Suprapubic skin (tissue), 4 donors: ENCODE results near the gene KPTN. TPM values are rescaled to one million over a fixed set of nuclear protein-coding genes. Genes with fewer than 3 reads are reported as not detected.

Experiments used
- DNase-seq, 2 donors: peaks; one replicate each; pipeline ENCODE4 v3.0.0-alpha.2; 2019; ENCODE audit warnings: low spot score in 2 of 2
- H3K27ac ChIP-seq: fragments of 200-600 bp; sonication (generic); one replicate; pipeline ENCODE4 v1.5.1; 2019
- H3K27me3 ChIP-seq: fragments of 200-600 bp; sonication (generic); one replicate; pipeline ENCODE4 v1.5.1; 2019
- H3K36me3 ChIP-seq: fragments of 200-600 bp; sonication (generic); one replicate; pipeline ENCODE4 v1.5.1; 2019
- H3K4me1 ChIP-seq: fragments of 200-600 bp; sonication (generic); one replicate; pipeline ENCODE4 v1.5.1; 2019
- H3K4me3 ChIP-seq: fragments of 200-600 bp; sonication (generic); one replicate; pipeline ENCODE4 v1.5.1; 2019; ENCODE audit warnings: mild to moderate bottlenecking
- H3K9me3 ChIP-seq: fragments of 200-600 bp; sonication (generic); one replicate; pipeline ENCODE4 v1.5.1; 2019
- CTCF ChIP-seq, 2 donors: fragments of 200-600 bp in 1 of 2; fragments of 450-650 bp in 1 of 2; sonication (generic) in 1 of 2; IDR thresholded peaks; one replicate each; pipeline ENCODE4 v1.5.1; 2016 to 2019; ENCODE audit warnings: antibody characterized with exemption in 2 of 2, mild to moderate bottlenecking in 1 of 2, moderate library complexity in 1 of 2
- EP300 ChIP-seq: sonication (generic); formaldehyde crosslinking; IDR thresholded peaks from one replicate; pipeline ENCODE4 v1.6.1; 2017; ENCODE audit warnings: antibody characterized with exemption
- POLR2A ChIP-seq, 2 donors: fragments of 450-650 bp; IDR thresholded peaks; one replicate each; pipeline ENCODE4 v1.6.1; 2017; ENCODE audit warnings: antibody characterized with exemption in 2 of 2, mild to moderate bottlenecking in 2 of 2, moderate library complexity in 2 of 2
- POLR2AphosphoS5 ChIP-seq, 3 donors: sonication (generic); formaldehyde crosslinking; IDR thresholded peaks; one replicate each; pipeline ENCODE4 v1.6.1; 2017; ENCODE audit warnings: antibody characterized with exemption in 3 of 3
- WGBS: methylation state at CpG from one replicate; pipeline ENCODE4 v1.1.5; 2018; 5-methylcytosine and 5-hydroxymethylcytosine counted together
- total RNA-seq, 4 donors: library from RNA; depleted of rRNA; stranded (reverse); fragments of >200 nt; gene quantifications; one replicate each; pipeline ENCODE4 v1.1.0, GENCODE V29; 2016

Gene KPTN
- total RNA-seq, 4 donors from 2014 or later, result 4.3 to 16.3 (median 5.9) TPM

DNA sequence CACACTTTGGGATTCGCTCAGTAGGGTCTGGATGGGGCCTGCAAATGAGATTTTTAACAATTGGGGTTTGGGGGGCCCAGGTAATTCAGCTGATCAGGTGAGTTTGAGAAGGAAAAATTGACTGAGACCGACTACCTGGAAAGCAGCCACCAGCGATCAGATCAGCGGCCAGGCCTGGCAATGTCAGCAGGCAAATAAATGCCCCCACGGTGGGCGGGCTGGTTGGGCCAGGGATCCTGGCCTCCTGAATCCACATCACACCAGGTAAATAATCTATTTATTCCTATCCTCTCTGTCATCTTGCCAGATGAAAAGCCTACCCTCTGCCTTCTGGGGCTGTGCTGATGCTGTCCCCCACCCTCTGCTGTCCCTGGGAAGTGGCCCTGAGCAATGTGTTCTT is 21.5 kb upstream of the KPTN start:
- H3K9me3 ChIP-seq, result no peaks in the 10 kb centered on the region
- peaks cover 32% of the 10 kb centered on the region for H3K36me3 ChIP-seq
- H3K27ac ChIP-seq, result no peak overlapping the region
- TF ChIP-seq EP300 (no peak), POLR2A (IDR thresholded peaks at IDR 0.05) (no peak), POLR2AphosphoS5 (IDR thresholded peaks at IDR 0.05) (no peak), CTCF (IDR thresholded peaks at IDR 0.05) (no peak)
- no peaks in the 10 kb centered on the region for H3K27me3 ChIP-seq
- WGBS, result 98% methylated on average over 6 of the region's 6 CpGs
- no peak for DNase-seq
- no peak overlapping the region for H3K4me3 ChIP-seq
- peaks cover 60% of the 10 kb centered on the region for H3K4me1 ChIP-seq

- DNase-seq, result no peak
- Histone ChIP-seq H3K4me3 (no peak overlapping the region), H3K27me3 (no peaks in the 10 kb centered on the region), H3K27ac (no peak overlapping the region), H3K36me3 (peaks cover 48% of the 10 kb centered on the region), H3K9me3 (no peaks in the 10 kb centered on the region), H3K4me1 (peaks cover 54% of the 10 kb centered on the region)
- 96% methylated on average over 5 of the region's 5 CpGs for WGBS
- no peak for TF ChIP-seq POLR2AphosphoS5 (IDR thresholded peaks at IDR 0.05)
- no peak for TF ChIP-seq POLR2A (IDR thresholded peaks at IDR 0.05)
- TF ChIP-seq EP300, result no peak
- no peak for TF ChIP-seq CTCF (IDR thresholded peaks at IDR 0.05)
These were observed 19.8 kb upstream of the KPTN start for GRCh38 chr19:47503826-47504150.

DNA sequence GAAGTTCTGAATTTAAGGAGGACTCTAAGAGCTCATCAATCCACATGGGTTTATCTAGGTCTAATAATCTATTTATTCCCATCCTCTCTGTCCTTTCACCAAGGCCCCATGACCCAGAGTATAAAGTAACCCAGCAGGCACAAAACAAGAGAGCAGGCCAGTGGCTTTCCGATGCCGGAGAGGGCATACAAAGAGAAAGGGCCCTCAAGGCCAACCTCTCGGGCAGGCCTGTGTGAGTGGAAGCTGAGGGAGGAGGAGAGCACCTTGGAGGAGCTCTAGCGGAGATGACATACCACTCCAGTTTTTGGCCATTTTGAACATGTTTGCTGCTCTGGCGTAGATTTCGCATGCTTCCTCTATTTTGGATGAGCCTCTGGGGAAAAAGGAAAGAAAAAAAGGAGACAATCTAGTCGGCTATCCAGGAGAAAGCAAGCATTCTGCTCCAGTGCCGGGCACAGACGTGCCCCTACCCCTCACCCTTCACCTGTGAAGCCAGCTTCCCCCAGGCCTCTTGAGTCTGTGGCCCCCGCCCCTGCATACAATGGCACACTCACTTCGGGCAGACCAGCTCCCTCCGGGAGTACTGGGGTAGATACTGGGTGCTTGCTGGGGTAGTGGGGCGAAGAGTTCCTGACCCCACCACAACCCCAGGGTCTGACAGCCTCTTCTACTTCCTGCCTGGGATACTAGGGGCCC is 19.3 kb upstream of the KPTN start:
- Histone ChIP-seq H3K27me3 (no peaks in the 10 kb centered on the region), H3K36me3 (peaks cover 53% of the 10 kb centered on the region), H3K9me3 (no peaks in the 10 kb centered on the region), H3K4me3 (no peak overlapping the region), H3K4me1 (peaks cover 49% of the 10 kb centered on the region), H3K27ac (no peak overlapping the region)
- 88% methylated on average over 13 of the region's 13 CpGs for WGBS
- DNase-seq, result no peak
- no peak for TF ChIP-seq EP300
- TF ChIP-seq CTCF (IDR thresholded peaks at IDR 0.05), result no peak
- no peak for TF ChIP-seq POLR2A (IDR thresholded peaks at IDR 0.05)
- TF ChIP-seq POLR2AphosphoS5 (IDR thresholded peaks at IDR 0.05), result no peak

- Histone ChIP-seq H3K9me3 (no peaks in the 10 kb centered on the region), H3K4me3 (no peak overlapping the region), H3K27me3 (no peaks in the 10 kb centered on the region), H3K27ac (no peak overlapping the region), H3K36me3 (peaks cover 80% of the 10 kb centered on the region), H3K4me1 (peaks cover 41% of the 10 kb centered on the region)
- WGBS, result 56% methylated on average over 24 of the region's 32 CpGs
- no peak for TF ChIP-seq EP300
- TF ChIP-seq POLR2A (IDR thresholded peaks at IDR 0.05), result no peak
- no peak for TF ChIP-seq CTCF (IDR thresholded peaks at IDR 0.05)
- TF ChIP-seq POLR2AphosphoS5 (IDR thresholded peaks at IDR 0.05), result no peak
- DNase-seq, result no peak
These were observed 16.1 kb upstream of the KPTN start for GRCh38 chr19:47499863-47500830.

- Histone ChIP-seq H3K27me3 (no peaks in the 10 kb centered on the region), H3K4me3 (no peak overlapping the region), H3K27ac (no peak overlapping the region), H3K4me1 (peaks cover 41% of the 10 kb centered on the region), H3K36me3 (peaks cover 86% of the 10 kb centered on the region), H3K9me3 (no peaks in the 10 kb centered on the region)
- no peak for TF ChIP-seq POLR2AphosphoS5 (IDR thresholded peaks at IDR 0.05)
- no peak for TF ChIP-seq EP300
- TF ChIP-seq POLR2A (IDR thresholded peaks at IDR 0.05), result no peak
- TF ChIP-seq CTCF (IDR thresholded peaks at IDR 0.05), result no peak
- WGBS, result 84% methylated on average over 7 of the region's 7 CpGs
- DNase-seq, result no peak
These were observed 15.4 kb upstream of the KPTN start for GRCh38 chr19:47499371-47499770.
